ENCODE measurements around the gene APIP.

APIP gene

DNA sequence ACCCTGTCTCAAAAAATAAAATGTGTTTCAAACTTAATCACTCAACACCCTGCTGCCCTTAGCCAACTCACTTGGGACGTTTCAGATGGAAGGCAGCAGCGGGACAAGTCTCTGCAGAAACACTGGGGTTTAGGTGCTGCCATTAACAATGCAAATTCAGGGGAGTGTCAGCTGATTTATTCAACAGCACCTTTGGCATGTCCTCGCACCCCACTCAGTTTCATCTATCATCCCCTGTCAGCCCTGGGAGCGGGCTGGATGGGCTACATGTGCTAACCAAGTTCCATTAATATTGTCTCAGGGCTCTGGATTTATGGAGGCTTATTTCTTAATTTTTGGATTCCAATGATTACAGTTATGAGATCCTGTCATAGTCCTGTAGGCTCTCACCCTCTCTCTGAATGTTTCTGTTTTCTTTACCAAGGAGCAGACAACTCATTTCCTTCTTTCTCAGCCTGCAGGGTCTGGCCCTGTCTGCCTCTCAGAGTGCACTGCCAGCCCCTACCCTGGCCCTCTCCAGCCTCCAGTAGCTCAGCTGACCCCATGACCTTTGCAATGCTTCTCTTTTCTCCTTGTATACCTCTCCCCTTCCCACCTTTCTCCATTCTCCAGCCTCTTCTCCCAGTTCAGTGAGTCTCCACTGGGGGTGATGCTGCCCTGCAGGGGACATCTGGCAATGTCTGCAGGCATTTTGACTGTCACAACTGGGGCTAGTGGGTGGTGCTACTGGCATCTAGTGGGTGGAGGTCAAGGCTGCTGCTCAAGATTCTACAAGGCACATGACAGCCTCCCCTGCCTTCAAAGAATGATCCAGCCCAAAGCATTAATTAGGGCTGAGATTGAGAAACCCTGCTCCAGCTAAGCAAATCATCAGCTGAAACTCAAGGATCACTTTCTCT, 79.0 kb downstream of the APIP start:
- no peak for DNase-seq

DNA sequence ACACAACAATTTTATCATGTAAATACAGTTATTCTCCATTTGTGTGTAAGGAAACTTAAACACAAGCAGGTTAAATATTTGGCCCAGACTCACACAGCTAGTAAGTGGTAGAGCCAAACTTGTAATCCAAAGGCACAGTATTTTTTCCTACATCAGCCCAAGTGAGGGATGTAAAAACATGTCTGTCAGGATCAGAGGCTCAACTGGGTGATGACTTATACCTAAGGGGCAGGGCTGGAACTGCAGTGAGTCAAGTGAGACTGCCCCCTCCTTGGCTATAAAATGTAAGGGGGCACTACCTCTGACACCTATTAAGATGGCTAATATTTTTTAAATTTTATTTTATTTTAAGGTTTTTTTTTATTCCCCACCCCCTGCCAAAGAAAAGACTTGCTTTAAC, 82.6 kb downstream of the APIP start:
- DNase-seq, result no peak
